BE2C (cell line): ENCODE data around the gene DAB2IP.

ENCODE experiments used
- DNase-seq: peaks from one replicate; pipeline ENCODE4 v3.0.0-alpha.2; 2020
- H3K27me3 ChIP-seq: fragments of 250-450 bp; sonication (Bioruptor Pico); 2 replicates; pipeline ENCODE4 v1.5.1; 2020; ENCODE audit warnings: mild to moderate bottlenecking
- H3K36me3 ChIP-seq: fragments of 250-450 bp; sonication (Bioruptor Pico); 2 replicates; pipeline ENCODE4 v1.5.1; 2020; ENCODE audit warnings: mild to moderate bottlenecking
- H3K4me1 ChIP-seq: fragments of 250-450 bp; sonication (Bioruptor Pico); 2 replicates; pipeline ENCODE4 v1.5.1; 2020
- H3K4me3 ChIP-seq: 2 replicates; pipeline ENCODE4 v1.5.1; 2011; ENCODE audit warnings: low read depth, low read length
- H3K9me3 ChIP-seq: fragments of 250-450 bp; sonication (Bioruptor Pico); 2 replicates; pipeline ENCODE4 v1.5.1; 2020
- CTCF ChIP-seq: IDR thresholded peaks from 2 replicates; pipeline ENCODE4 v1.5.1; 2012; ENCODE audit warnings: mild to moderate bottlenecking, low read depth, low read length

Gene DAB2IP

GRCh38 chr9:121660876-121661275 is 9.4 kb downstream of the DAB2IP start:
- TF ChIP-seq CTCF, result no peak
- Histone ChIP-seq H3K36me3 (peaks cover 4% of the 10 kb centered on the region; the same call in 1 of the 2 replicates), H3K27me3 (no peaks in the 10 kb centered on the region), H3K9me3 (no peaks in the 10 kb centered on the region), H3K4me3 (no peak overlapping the region), H3K4me1 (no peaks in the 10 kb centered on the region)
- no peak for DNase-seq

- H3K9me3 ChIP-seq, result no peaks in the 10 kb centered on the region
- H3K4me1 ChIP-seq, result no peaks in the 10 kb centered on the region
- DNase-seq, result no peak
- H3K36me3 ChIP-seq, result peaks cover 4% of the 10 kb centered on the region; the same call in 1 of the 2 replicates
- no peak overlapping the region for H3K4me3 ChIP-seq
- no peaks in the 10 kb centered on the region for H3K27me3 ChIP-seq
- TF ChIP-seq CTCF, result no peak
Measured at GRCh38 chr9:121661328-121661727, 9.9 kb downstream of the DAB2IP start.

GRCh38 chr9:121662359-121662758 is 10.9 kb downstream of the DAB2IP start:
- Histone ChIP-seq H3K27me3 (no peaks in the 10 kb centered on the region), H3K36me3 (peaks cover 4% of the 10 kb centered on the region; the same call in 1 of the 2 replicates), H3K4me3 (no peak overlapping the region), H3K9me3 (no peaks in the 10 kb centered on the region), H3K4me1 (no peaks in the 10 kb centered on the region)
- no peak for TF ChIP-seq CTCF
- DNase-seq, result no peak

GRCh38 chr9:121662891-121663580 is 11.6 kb downstream of the DAB2IP start:
- H3K4me1 ChIP-seq, result no peaks in the 10 kb centered on the region
- no peak for TF ChIP-seq CTCF

GRCh38 chr9:121663591-121663990 is 12.2 kb downstream of the DAB2IP start:
- H3K4me3 ChIP-seq, result no peak overlapping the region
- H3K4me1 ChIP-seq, result no peaks in the 10 kb centered on the region
- no peaks in the 10 kb centered on the region for H3K9me3 ChIP-seq
- no peak for TF ChIP-seq CTCF
- no peak for DNase-seq
- H3K27me3 ChIP-seq, result no peaks in the 10 kb centered on the region
- H3K36me3 ChIP-seq, result 0 out of 2 replicates have a peak, but pooled peaks cover 4% of the 10 kb centered on the region

More at GRCh38 chr9:121662891-121663580, 11.6 kb downstream of the DAB2IP start:
- no peaks in the 10 kb centered on the region for H3K27me3 ChIP-seq
- no peaks in the 10 kb centered on the region for H3K9me3 ChIP-seq
- H3K36me3 ChIP-seq, result 0 out of 2 replicates have a peak, but pooled peaks cover 4% of the 10 kb centered on the region
- no peak for DNase-seq
- no peak overlapping the region for H3K4me3 ChIP-seq

- Histone ChIP-seq H3K36me3 (0 out of 2 replicates have a peak, but pooled peaks cover 4% of the 10 kb centered on the region), H3K27me3 (no peaks in the 10 kb centered on the region), H3K9me3 (no peaks in the 10 kb centered on the region), H3K4me1 (no peaks in the 10 kb centered on the region), H3K4me3 (no peak overlapping the region)
- TF ChIP-seq CTCF, result no peak
- DNase-seq, result no peak
Measured at GRCh38 chr9:121666294-121666693, 14.9 kb downstream of the DAB2IP start.
